Smooth muscle cell of the brain vasculature (primary cell): ENCODE data around the gene HLA-DPA1.

Experiments
- DNase-seq: peaks from one replicate; pipeline ENCODE4 v3.0.0-alpha.2; 2012; ENCODE audit warnings: low read depth, low spot score

Gene HLA-DPA1

DNA sequence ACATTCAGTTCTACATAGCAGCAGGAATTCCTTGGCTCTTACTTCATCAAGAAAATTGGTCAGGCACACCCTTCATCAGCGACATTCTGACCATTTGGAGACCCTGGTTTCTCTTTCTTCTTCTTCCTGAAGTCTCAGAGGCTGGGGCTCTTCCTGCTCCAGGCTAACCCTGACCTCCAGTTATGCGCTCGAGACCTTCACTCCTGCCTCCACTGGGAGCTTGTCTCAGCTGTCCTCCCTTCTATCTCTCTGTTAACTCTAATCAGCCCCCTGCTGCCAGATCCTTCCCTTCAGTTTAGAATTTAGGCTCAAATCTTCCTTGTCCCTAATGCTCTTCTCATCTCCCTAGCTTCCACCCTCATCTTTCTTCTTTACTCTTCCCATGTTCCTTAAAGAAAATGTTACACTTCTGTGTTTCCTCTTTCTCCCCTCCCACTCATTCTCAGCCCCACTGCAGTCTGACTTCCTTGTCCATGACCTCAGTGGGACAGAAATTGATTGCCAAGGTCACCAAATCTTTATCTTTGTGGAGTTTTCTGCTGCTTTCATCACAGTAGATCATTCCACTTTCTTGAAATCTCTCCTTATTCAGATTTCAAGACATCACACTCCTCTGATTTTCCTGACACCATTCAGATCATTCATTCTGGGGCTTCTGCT lies 55.6 kb downstream of the HLA-DPA1 start:
- no peak for DNase-seq

- no peak for DNase-seq
These were observed 56.4 kb downstream of the HLA-DPA1 start for GRCh38 chr6:33017018-33017417.

DNA sequence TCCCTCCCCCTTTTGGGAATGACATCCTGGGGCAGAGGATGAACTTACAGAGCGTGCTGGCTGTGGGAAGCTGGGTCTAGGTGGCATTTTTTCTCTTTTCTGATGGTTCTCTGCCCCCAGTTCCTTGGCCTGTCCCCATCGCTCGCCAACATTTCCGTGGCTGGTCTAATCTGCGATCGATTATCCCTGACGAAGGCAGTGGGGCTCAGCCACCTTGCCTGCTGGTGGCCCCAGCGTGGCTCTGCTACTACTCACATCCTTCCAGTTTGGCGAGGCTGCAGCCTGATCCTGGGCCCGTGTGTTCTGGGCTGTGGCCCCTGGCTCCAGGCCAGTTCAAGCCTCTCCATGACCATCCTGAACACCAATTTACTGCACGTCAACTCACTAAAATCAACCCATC lies 57.7 kb downstream of the HLA-DPA1 start:
- no peak for DNase-seq

GRCh38 chr6:33014841-33015634 lies 58.4 kb downstream of the HLA-DPA1 start:
- peak; percentile 70 for DNase-seq
